Activated CD8-positive, alpha-beta memory T cell treated with anti-CD3 and anti-CD28 coated beads, Interleukin-2, amount 50 U/mL, for 4 hours (primary cell): ENCODE measurements around the gene ACO2.

Source experiments
- DNase-seq: peaks from one replicate; pipeline ENCODE4 v3.0.0-alpha.2; 2020

ACO2 gene

GRCh38 chr22:41524809-41525449 is 56.0 kb downstream of the ACO2 start:
- peak; percentile 68 for DNase-seq

- no peak for DNase-seq
These were observed 56.7 kb downstream of the ACO2 start for GRCh38 chr22:41525450-41526225.

GRCh38 chr22:41526226-41526829 is 57.4 kb downstream of the ACO2 start:
- no peak for DNase-seq

- DNase-seq, result peak; percentile 70
These were observed 58.2 kb downstream of the ACO2 start for GRCh38 chr22:41526830-41527799.

- no peak for DNase-seq
These were observed 59.3 kb downstream of the ACO2 start for GRCh38 chr22:41528132-41528766.

GRCh38 chr22:41528938-41529561 is 60.1 kb downstream of the ACO2 start:
- no peak for DNase-seq

- DNase-seq, result no peak
These were observed 62.2 kb downstream of the ACO2 start for GRCh38 chr22:41530890-41531714.

GRCh38 chr22:41531715-41532477 is 63.0 kb downstream of the ACO2 start:
- no peak for DNase-seq

GRCh38 chr22:41532908-41533825 is 64.2 kb downstream of the ACO2 start:
- DNase-seq, result peak; percentile 67

- DNase-seq, result no peak
These were observed 65.3 kb downstream of the ACO2 start for GRCh38 chr22:41534219-41534618.

- DNase-seq, result no peak
These were observed 66.3 kb downstream of the ACO2 start for GRCh38 chr22:41535244-41535643.

- DNase-seq, result no peak
These were observed 68.3 kb downstream of the ACO2 start for GRCh38 chr22:41537203-41537602.

GRCh38 chr22:41538583-41538982 is 69.7 kb downstream of the ACO2 start:
- no peak for DNase-seq

GRCh38 chr22:41539146-41540005 is 70.5 kb downstream of the ACO2 start:
- DNase-seq, result no peak

- DNase-seq, result no peak
These were observed 71.0 kb downstream of the ACO2 start for GRCh38 chr22:41540006-41540315.

GRCh38 chr22:41540365-41540764 is 71.4 kb downstream of the ACO2 start:
- DNase-seq, result no peak

- no peak for DNase-seq
These were observed 72.6 kb downstream of the ACO2 start for GRCh38 chr22:41541484-41541883.

- DNase-seq, result no peak
These were observed 73.3 kb downstream of the ACO2 start for GRCh38 chr22:41542224-41542623.
